ENCODE data around the gene OPN1SW.

The OPN1SW gene

GRCh38 chr7:128755819-128756476, 19.6 kb downstream of the OPN1SW start:
- no peak for DNase-seq

GRCh38 chr7:128755075-128755818, 20.3 kb downstream of the OPN1SW start:
- DNase-seq: no peak

DNA sequence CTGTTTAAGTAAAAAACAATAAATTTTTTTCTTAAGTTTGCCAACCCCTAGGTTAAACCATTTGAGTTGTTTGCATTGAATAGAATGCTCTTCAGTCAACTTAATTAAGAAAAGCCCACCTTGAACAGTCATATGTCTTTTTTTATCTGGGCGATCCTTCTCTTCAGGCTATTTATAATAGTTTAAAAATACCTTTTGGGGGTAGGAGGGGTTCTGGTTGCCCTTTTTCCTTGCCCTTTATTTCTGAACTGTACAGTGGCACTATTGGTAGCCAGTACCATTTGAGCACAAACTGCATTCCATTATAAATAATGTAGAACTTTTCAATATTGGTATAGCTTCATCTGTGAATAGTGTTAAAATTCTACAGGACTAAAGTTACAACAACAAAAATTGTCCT, 23.3 kb downstream of the OPN1SW start:
- DNase-seq: no peak

DNA sequence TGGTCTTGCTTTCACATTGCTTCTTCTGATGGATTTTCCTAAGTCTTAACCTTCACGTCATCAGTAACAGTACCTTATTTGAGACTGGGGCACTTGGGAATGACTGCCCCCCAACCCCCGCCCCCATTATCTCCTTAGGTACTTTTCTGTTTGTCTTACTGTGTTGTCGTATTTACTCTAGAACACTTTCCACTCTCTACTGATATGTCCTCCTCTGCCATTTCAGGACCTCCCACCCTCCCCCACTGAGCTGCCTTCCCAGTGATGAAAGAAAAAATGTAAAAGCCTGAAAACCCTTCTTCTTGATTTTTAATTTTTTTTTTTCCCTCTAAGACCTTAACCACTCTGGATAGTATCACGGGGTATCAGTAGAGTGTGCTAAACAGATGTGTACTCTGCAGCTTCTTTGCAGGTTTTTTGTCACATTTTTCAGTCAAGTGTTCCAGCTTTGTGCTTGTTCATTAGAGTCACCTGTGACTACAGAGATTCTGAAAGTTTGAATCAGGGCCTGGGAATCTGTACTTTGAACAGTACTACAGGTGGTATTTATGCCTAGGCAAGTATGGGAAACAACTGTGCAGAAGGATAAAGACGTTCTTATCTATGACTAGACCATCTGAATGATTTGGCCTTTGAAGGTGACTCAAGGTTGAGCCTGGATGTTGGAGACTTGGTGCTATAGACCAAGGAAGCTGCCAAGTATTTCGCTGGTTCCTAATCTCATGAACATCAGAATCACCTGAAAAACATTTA, 28.1 kb downstream of the OPN1SW start:
- no peak for DNase-seq

DNA sequence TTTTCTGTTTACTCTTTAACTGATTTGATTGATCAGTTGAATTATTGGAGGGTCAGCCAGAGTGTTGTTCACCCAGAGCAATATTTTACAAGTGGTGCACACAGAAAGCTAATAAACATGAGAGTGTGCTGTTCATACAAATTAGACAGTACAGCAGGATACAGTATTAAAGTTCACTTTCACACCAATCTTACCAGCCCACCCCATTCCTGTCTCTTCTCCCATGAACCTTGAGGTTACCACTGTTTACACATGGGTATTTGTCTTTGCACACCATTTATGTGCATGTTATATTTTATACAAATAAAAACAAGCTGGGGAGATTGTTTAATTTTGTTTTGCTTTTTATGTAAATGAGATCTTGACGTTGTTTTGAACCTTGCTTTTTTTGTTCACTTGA, 29.9 kb downstream of the OPN1SW start:
- DNase-seq: no peak

GRCh38 chr7:128744366-128744905, 31.2 kb downstream of the OPN1SW start:
- DNase-seq: no peak

GRCh38 chr7:128743112-128743772, 32.4 kb downstream of the OPN1SW start:
- no peak for DNase-seq

GRCh38 chr7:128742206-128742605, 33.4 kb downstream of the OPN1SW start:
- DNase-seq: no peak

DNA sequence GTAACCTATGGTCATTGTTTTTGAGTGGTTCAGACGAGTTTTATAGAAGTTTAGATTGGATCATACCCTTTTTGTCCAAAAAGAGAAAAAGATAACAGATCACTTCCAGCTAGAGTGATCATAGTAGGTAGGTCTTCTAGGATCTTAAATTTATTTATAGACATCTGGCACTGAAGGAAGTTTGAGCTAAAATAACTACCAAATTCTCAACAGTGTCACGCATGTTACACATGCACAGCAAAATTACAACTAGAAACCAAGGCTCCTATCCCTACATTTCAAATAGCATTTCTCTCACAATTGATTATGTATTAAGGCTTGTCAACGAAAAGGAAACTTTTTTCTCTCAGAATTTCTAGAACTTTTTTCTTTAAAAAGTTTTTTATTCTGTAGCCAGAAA, 34.1 kb downstream of the OPN1SW start:
- DNase-seq: no peak

DNA sequence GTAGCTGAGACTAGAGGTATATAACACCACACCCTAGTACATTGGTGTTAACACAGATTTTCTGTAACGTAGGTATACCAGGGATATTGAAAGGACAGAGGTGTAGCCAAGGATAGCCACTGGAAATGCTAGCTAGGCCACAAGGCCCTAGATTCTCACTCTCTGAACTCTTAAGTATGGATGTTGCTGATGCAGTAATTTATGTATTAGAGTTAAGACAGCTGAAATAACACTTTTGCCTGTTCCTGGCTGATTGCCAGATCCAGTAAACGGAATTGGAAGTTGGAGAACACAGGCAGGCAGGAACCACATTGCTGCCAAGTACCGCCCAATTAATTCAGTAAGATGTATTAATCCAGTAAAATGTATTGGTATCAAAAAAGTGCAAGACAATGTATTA, 34.6 kb downstream of the OPN1SW start:
- no peak for DNase-seq

DNA sequence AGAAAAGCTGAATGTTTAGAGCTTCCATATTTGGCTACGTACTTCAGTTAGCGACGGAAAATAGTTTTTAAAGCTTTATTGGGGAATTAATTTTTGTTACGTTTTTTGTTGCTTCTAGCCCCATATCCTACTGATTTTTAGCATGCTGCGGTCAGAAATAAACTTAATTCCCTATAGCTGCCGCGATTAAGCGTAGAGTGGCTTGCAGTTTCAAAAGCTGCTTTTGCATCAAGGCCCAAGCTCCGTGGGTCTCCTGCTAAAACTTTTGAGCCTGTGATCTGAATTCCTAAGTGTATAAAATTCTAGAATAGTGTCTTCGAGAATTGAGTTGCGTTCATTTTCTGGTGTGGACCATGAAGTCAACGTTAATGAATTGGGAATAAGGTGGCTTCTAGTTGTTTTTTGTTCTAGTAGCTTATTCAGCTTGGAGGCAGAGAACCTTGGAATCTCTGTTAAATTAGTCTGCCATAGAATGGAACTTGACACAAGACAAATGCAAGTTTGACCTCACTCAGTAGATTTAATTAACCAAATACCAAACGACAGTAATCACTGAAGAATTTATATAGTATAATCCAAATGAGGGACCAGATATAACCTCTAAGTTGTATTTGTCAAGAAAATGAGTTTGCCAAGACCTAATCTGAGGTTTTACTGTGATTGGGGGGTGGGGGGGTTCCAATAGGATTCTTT, 35.5 kb downstream of the OPN1SW start:
- no peak for DNase-seq

DNA sequence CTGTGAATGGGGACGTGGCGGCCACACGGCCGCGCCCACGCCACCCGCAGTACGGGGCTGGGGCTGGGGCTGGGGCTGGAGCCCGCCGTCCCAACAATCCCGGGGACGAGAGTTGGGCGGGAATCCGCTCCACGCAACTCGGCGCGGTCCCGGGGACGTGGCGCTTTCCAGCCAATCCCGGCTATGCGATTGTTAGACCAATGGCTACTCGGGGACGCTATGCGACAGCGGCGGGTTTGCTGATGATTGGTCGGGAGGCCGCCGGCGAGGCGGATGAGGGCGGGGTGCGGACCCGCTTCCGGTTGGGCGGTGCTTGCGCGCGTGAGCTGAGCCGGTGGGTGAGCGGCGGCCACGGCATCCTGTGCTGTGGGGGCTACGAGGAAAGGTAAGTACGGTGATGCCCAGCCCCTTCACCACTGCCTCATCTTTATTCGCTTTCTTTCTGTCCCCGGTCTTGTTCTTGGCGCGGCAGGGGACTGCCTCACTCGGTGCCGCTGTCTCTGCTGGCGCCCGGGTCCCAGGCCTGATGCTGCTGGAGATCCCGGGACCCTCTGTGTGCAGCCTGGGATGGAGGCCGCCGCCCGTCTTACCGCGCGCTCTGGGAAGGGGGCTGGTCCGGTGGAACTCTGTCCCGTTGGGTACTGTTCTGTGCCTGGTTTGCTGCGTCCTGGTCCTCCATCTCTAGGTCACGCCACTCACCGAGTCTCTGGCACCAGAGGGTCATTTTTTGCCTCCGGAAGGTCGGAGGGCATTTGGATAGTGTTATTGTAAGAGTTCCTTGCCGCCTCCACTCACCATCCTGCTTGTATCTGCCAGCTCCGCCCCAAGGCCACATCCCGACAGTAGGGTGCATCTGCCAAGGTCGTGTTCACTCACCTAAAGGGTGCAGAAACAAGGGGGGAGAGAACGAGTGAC, 36.3 kb downstream of the OPN1SW start, which contains the start of gene CALU:
TSS of gene CALU (plus strand) at position 312 of the 915 bp plus-strand sequence. CDS start 9,225 bp downstream, outside the sequence.
- DNase-seq: peak; percentile 60

GRCh38 chr7:128738570-128739047, 37.0 kb downstream of the OPN1SW start:
- no peak for DNase-seq

DNA sequence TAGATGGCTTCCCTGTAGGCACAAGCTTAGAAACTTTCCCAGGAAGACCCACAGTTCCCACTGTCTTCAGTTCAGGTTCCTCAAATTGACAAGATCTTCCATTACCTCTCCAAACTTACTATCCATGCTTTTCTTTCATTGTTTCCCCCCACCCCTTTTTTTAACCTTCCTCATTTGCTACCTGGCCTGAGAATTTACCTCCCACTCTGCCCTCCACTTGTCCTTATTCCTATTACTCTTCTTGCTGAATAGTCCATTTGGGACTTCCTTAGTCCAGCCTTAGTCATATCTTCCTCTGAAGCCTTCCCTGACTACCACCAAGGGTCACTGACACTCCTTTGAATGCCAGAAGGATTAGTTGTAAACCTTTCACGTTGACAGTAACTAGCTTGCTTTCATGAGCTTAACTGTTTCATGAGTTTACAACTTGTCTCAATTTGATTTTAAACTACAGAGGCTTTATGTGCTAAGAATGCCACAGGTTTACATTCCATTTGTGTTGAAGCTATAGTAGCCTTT, 37.7 kb downstream of the OPN1SW start:
- DNase-seq: no peak

GRCh38 chr7:128737441-128737840, 38.2 kb downstream of the OPN1SW start:
- DNase-seq: no peak

DNA sequence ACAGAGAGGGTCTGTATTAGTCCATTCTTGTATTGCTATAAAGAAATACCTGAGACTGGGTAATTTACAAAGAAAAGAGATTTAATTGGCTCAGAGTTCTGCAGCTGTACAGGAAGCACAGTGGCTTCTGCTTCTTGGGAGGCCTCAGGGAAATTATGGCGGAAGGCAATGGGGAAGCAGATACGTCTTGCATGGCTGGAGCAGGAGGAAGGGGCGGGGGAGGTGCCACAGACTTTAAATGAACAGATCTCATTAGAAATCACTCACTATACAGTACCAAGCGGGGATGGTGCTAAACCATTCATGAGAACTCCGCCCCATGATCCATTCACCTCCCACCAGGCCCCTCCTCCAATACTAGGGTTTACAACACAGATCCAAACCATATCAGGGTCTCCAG, 40.2 kb downstream of the OPN1SW start:
- DNase-seq: peak; percentile 16

- no peak for DNase-seq
Measured at GRCh38 chr7:128734890-128735289, 40.7 kb downstream of the OPN1SW start.

- DNase-seq: no peak
Measured at GRCh38 chr7:128733278-128733645, 42.3 kb downstream of the OPN1SW start.

DNA sequence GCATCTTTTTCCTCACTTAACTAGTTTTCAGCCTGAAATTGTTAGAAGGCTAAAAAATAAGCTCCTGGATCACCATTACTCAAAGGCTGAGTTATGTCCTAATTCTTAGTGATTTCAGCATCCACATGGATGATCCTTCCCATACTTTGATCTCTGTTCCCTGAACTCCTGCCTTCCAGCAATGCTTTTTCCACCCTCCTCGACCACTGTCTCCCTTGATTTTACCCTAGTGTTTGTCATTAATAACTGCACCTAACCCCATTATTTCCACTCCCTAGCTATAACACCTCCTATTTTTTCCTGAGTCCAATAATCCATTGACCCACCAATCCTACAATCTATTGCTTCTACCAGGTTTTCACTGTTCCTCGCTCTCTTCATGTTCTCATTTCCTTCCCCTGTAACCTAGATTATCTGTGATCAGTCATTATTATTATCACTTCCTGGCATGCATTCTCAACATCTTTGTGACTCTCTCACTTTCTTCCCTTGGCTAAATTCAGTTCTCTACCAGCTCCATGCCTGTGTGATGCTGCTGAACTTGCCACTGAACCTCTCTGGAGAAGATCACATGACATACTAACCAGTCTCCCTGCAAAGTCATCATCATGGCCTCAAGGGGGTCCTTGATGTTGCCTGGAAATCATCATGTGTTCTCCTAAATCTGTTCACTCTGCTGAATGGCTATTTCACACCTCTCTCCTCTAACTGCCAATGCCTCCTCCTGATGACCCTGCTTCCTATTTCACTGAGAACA, 42.9 kb downstream of the OPN1SW start:
- no peak for DNase-seq

- DNase-seq: no peak
Measured at GRCh38 chr7:128731184-128731583, 44.4 kb downstream of the OPN1SW start.

Measured in KG1 (cell line).